Mucosa of stomach (tissue), 1 donor: ENCODE results near the gene CFAP61.

Source experiments
- H3K27me3 ChIP-seq: one replicate; pipeline ENCODE4 v1.7.0; 2013; ENCODE audit warnings: mild to moderate bottlenecking, low read length; ENCODE audit not compliant: control insufficient read depth, insufficient read depth
- H3K36me3 ChIP-seq: one replicate; pipeline ENCODE4 v1.7.0; 2013; ENCODE audit warnings: low read length; ENCODE audit not compliant: control insufficient read depth, insufficient read depth
- H3K4me1 ChIP-seq: one replicate; pipeline ENCODE4 v1.7.0; 2013; ENCODE audit warnings: mild to moderate bottlenecking, low read length; ENCODE audit not compliant: control insufficient read depth, insufficient read depth
- H3K4me3 ChIP-seq: one replicate; pipeline ENCODE4 v1.7.0; 2013; ENCODE audit warnings: low read length
- H3K9ac ChIP-seq: one replicate; pipeline ENCODE4 v1.7.0; 2013; ENCODE audit warnings: mild to moderate bottlenecking, low read length, moderate library complexity
- H3K9me3 ChIP-seq: one replicate; pipeline ENCODE4 v1.7.0; 2013; ENCODE audit warnings: mild to moderate bottlenecking, low read length, moderate library complexity; ENCODE audit not compliant: control insufficient read depth
- donor health status: Pancreatic carcinoma.

Gene CFAP61

GRCh38 chr20:20303742-20304141 lies 251.4 kb downstream of the CFAP61 start:
- no peak overlapping the region for H3K9ac ChIP-seq
- H3K4me1 ChIP-seq: no peaks in the 10 kb centered on the region
- H3K36me3 ChIP-seq: no peaks in the 10 kb centered on the region
- H3K27me3 ChIP-seq: no peaks in the 10 kb centered on the region
- no peak overlapping the region for H3K4me3 ChIP-seq
- H3K9me3 ChIP-seq: no peaks in the 10 kb centered on the region

- no peak overlapping the region for H3K9ac ChIP-seq
- no peaks in the 10 kb centered on the region for H3K27me3 ChIP-seq
- no peaks in the 10 kb centered on the region for H3K9me3 ChIP-seq
- H3K36me3 ChIP-seq: no peaks in the 10 kb centered on the region
- H3K4me1 ChIP-seq: no peaks in the 10 kb centered on the region
- H3K4me3 ChIP-seq: no peak overlapping the region
These were observed 252.6 kb downstream of the CFAP61 start for GRCh38 chr20:20304942-20305341.

- Histone ChIP-seq H3K9me3 (no peaks in the 10 kb centered on the region), H3K36me3 (no peaks in the 10 kb centered on the region), H3K4me3 (no peak overlapping the region), H3K9ac (no peak overlapping the region), H3K27me3 (no peaks in the 10 kb centered on the region), H3K4me1 (no peaks in the 10 kb centered on the region)
These were observed 260.2 kb downstream of the CFAP61 start for GRCh38 chr20:20312562-20312961.

- H3K4me1 ChIP-seq: no peaks in the 10 kb centered on the region
- no peak overlapping the region for H3K4me3 ChIP-seq
These were observed 264.9 kb downstream of the CFAP61 start for GRCh38 chr20:20317195-20317594.

GRCh38 chr20:20317621-20318364 lies 265.5 kb downstream of the CFAP61 start:
- H3K36me3 ChIP-seq: no peaks in the 10 kb centered on the region
- H3K9me3 ChIP-seq: no peaks in the 10 kb centered on the region
- H3K9ac ChIP-seq: no peak overlapping the region
- H3K4me3 ChIP-seq: no peak overlapping the region
- no peaks in the 10 kb centered on the region for H3K27me3 ChIP-seq
- H3K4me1 ChIP-seq: no peaks in the 10 kb centered on the region

More at GRCh38 chr20:20317195-20317594, 264.9 kb downstream of the CFAP61 start:
- Histone ChIP-seq H3K9ac (no peak overlapping the region), H3K27me3 (no peaks in the 10 kb centered on the region), H3K36me3 (no peaks in the 10 kb centered on the region), H3K9me3 (no peaks in the 10 kb centered on the region)

GRCh38 chr20:20318365-20319161 lies 266.2 kb downstream of the CFAP61 start:
- Histone ChIP-seq H3K4me3 (no peak overlapping the region), H3K27me3 (no peaks in the 10 kb centered on the region), H3K9ac (no peak overlapping the region), H3K36me3 (no peaks in the 10 kb centered on the region), H3K9me3 (no peaks in the 10 kb centered on the region), H3K4me1 (no peaks in the 10 kb centered on the region)

GRCh38 chr20:20321134-20321533 lies 268.8 kb downstream of the CFAP61 start:
- Histone ChIP-seq H3K36me3 (no peaks in the 10 kb centered on the region), H3K27me3 (no peaks in the 10 kb centered on the region), H3K9me3 (no peaks in the 10 kb centered on the region), H3K9ac (no peak overlapping the region), H3K4me3 (no peak overlapping the region), H3K4me1 (no peaks in the 10 kb centered on the region)

- no peak overlapping the region for H3K4me3 ChIP-seq
- H3K27me3 ChIP-seq: no peaks in the 10 kb centered on the region
- H3K4me1 ChIP-seq: no peaks in the 10 kb centered on the region
- H3K9ac ChIP-seq: no peak overlapping the region
- no peaks in the 10 kb centered on the region for H3K9me3 ChIP-seq
- H3K36me3 ChIP-seq: no peaks in the 10 kb centered on the region
These were observed 269.6 kb downstream of the CFAP61 start for GRCh38 chr20:20321917-20322316.

GRCh38 chr20:20322912-20323311 lies 270.6 kb downstream of the CFAP61 start:
- Histone ChIP-seq H3K4me3 (no peak overlapping the region), H3K27me3 (no peaks in the 10 kb centered on the region), H3K4me1 (no peaks in the 10 kb centered on the region), H3K36me3 (no peaks in the 10 kb centered on the region), H3K9me3 (no peaks in the 10 kb centered on the region), H3K9ac (no peak overlapping the region)

GRCh38 chr20:20327746-20328145 lies 275.4 kb downstream of the CFAP61 start:
- Histone ChIP-seq H3K36me3 (no peaks in the 10 kb centered on the region), H3K27me3 (no peaks in the 10 kb centered on the region), H3K4me3 (no peak overlapping the region), H3K9ac (no peak overlapping the region), H3K4me1 (no peaks in the 10 kb centered on the region), H3K9me3 (no peaks in the 10 kb centered on the region)

- H3K9ac ChIP-seq: no peak overlapping the region
- no peaks in the 10 kb centered on the region for H3K4me1 ChIP-seq
- no peaks in the 10 kb centered on the region for H3K27me3 ChIP-seq
- no peaks in the 10 kb centered on the region for H3K36me3 ChIP-seq
- H3K4me3 ChIP-seq: no peak overlapping the region
- no peaks in the 10 kb centered on the region for H3K9me3 ChIP-seq
These were observed 277.2 kb downstream of the CFAP61 start for GRCh38 chr20:20329564-20329963.

- no peaks in the 10 kb centered on the region for H3K27me3 ChIP-seq
- no peak overlapping the region for H3K4me3 ChIP-seq
- no peaks in the 10 kb centered on the region for H3K36me3 ChIP-seq
- no peaks in the 10 kb centered on the region for H3K9me3 ChIP-seq
- no peak overlapping the region for H3K9ac ChIP-seq
- no peaks in the 10 kb centered on the region for H3K4me1 ChIP-seq
These were observed 278.8 kb downstream of the CFAP61 start for GRCh38 chr20:20331156-20331555.
